ENCODE results near the gene SLC4A8.
A peak's percentile ranks its signal among the peaks of the same experiment; 100 is the strongest.

The SLC4A8 gene

DNA sequence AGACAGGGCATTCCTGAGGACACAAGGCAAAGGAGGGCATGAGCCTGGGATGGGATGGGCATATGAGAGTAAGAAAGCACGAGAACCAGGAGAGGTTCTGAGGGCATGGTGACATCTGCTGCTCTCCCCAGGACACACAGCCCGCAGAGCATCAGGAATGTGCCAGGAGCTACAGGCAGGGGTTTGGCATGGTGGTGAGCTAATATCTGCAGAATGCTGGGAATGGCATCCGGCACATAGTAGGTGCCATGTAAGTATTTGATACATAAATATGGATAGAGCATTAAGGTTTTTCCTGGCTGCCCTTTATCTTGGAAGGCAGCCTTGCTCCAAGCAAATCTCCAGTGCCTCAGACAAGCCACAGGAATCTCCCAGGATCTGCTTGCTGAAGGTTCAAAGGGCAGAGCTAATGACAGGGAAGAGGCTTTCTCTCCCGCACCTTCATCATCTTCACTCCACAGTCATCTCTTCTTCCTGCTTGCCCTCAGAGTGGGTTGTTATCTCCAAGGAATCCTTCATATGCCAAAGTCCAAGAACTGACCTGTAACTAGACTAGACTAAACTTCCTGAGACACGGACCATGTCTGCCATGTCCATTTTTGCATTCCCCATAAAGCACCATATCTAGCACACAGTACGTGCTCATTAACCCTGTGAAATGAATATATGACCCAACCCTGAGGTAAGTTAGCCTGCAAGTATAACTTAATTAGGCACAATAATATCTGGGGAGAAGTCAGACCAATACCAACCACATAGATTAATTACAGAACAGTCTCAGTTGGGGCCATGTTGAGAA is 104.4 kb downstream of the SLC4A8 start:
- DNase-seq: no peak

DNA sequence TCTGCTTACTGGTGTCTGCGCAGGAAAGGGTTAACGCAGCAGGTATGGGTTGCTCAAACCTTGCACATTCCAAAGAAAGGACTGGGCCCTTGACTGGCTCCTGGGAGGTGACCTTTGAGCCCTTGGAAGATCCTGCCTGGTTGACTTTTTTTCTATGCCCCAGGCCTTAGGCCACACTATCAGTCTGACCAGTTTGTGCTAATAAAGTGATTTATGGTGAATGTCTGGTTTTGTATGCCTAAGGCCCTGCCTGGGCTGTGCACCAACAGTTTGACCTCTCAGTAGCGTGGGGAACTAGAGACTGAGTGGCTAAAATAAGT is 105.0 kb downstream of the SLC4A8 start:
- no peak for DNase-seq

GRCh38 chr12:51530208-51530607 is 105.6 kb downstream of the SLC4A8 start:
- no peak for DNase-seq

GRCh38 chr12:51531284-51531977 is 106.8 kb downstream of the SLC4A8 start:
- DNase-seq: no peak

- DNase-seq: peak; percentile 83
Measured at GRCh38 chr12:51531978-51532497, 107.4 kb downstream of the SLC4A8 start.

- DNase-seq: peak; percentile 14
Measured at GRCh38 chr12:51533799-51534198, 109.2 kb downstream of the SLC4A8 start.

DNA sequence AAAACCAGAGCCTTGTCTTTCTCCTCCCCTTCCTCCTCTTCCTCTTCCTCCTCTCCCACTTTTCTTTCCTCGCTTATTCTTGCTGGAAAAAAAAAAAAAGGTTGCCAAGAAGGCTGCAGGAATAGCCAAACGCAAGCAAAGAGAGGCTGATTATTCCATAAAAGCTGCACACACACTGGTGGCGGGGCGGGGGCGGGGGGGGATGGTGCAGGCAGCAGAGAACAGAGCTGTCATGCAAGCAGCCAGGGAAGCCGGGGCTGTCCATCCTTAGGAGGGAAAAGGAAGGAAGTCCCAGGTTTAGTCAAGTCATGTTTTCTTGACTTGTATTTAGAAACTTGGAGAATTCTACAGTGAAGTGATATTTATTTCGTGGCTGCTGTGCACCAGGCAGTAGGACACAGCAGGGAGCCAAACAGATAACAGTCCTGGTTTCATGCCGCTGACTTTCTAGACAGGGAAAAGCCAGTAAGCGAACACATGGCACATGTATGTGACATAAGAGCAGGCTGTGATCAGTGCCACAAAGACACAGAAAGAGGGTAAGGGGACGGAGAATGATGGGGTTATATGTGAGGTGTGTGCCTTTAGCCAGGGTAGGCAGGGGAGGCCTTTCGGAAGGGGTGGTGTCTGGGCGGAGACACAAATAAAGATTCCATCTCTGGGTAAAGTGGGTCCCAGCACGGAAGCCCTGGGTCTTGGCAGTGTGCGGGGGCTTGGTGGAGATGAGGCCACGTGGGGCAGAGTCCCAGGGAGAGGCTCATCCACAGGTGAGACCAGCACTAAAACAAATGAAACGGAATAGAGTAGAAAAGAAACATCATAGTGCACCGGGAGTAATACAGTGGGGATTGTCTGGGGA is 109.8 kb downstream of the SLC4A8 start:
- DNase-seq: no peak

DNA sequence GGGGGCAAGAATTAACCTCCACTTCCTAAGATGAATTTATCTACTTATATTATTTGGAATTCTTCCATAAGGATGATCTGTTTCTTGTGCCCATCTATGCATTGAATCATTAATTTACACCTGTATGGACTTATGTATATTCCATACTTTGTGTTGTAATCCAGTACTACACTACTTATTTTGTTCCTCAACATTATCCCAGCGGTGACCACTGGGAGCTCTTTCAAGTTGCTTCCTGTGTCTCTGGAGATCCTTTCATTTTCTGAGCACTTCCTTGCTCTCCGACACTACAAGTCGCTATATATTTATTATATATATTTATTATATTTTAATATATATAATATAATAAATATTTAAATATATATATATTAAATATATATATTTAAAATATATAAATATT is 111.5 kb downstream of the SLC4A8 start:
- DNase-seq: peak; percentile 13

DNA sequence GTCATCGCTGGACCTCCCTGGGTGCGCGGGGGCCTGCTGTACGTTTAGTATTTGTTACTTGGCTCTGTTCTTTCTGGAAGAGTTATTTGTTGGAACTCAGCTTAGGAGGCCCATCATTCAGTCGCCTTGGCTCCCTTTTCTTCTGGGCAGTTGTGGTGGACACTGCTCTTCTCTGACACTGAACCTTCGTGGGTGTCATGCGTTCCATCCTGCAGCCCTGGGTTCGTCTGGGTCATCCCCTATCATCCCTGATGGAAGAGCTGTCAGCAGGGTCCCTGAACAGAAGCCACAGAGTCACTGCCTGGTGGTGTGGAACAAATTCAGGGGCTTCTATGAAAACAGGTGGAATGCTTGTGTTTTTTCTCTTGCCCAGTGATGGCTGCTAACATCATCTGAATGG is 113.5 kb downstream of the SLC4A8 start:
- DNase-seq: no peak

- no peak for DNase-seq
Measured at GRCh38 chr12:51538599-51538998, 114.0 kb downstream of the SLC4A8 start.

- DNase-seq: no peak
Measured at GRCh38 chr12:51540996-51541395, 116.4 kb downstream of the SLC4A8 start.

DNA sequence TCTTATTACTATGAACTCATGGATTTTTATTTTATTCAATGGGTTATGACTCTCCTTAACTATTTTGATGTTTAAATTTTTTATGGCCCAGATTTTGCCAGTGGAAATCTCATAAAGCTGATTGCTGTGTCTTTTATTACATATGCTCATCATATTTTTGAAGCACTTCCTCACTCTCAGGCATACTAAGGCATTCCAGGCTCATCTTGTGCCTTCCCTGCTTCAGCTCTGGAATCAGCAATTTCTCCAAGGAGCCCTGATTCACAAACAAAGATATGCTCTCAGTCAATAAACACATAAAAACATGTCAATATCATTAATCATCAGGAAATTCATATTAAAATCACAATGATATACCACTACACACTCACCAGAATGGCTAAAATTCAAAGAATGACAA is 121.5 kb downstream of the SLC4A8 start:
- DNase-seq: no peak

- DNase-seq: no peak
Measured at GRCh38 chr12:51547606-51548005, 123.0 kb downstream of the SLC4A8 start.

DNA sequence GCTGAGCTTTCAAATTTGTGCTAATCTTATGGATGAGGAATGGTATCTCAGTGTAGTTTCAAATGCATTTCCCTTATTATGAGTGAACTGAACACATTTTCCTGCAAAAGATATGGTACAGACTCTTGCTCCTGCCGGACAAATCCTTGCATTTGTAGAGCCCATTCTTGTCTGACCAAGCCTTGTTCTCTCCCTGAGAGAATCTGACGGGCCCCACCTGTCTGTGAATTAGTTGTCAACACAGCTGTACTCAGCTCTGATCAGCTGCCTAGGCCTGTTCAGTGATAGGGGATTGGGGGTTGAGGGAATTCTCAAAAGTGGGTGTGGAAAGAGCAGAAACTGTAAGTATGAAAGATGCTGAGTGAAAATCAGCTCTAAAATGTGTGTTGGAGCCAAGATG is 123.6 kb downstream of the SLC4A8 start:
- no peak for DNase-seq

- DNase-seq: no peak
Measured at GRCh38 chr12:51549637-51550036, 125.0 kb downstream of the SLC4A8 start.
